Vagina (tissue), 2 donors: Measurements from ENCODE around the gene ADGRG6. TPM values are rescaled to one million over a fixed set of nuclear protein-coding genes. Genes with fewer than 3 reads are reported as not detected.
"Not testable (repeated sequence)": the region's sequence is repeated elsewhere in the genome, so short reads cannot be mapped to it uniquely, and the experiment has no call there.

ENCODE experiments used
- DNase-seq, 2 donors: peaks; one replicate each; pipeline ENCODE4 v3.0.0-alpha.2; 2017; ENCODE audit errors: extremely low spot score in 2 of 2
- H3K27ac ChIP-seq: fragments of 200-600 bp; sonication (generic); one replicate; pipeline ENCODE4 v1.5.1; 2019
- H3K27me3 ChIP-seq: fragments of 200-600 bp; sonication (generic); one replicate; pipeline ENCODE4 v1.5.1; 2019
- H3K36me3 ChIP-seq, 2 donors: fragments of 200-600 bp; sonication (generic); one replicate each; pipeline ENCODE4 v1.5.1; 2017 to 2019
- H3K4me1 ChIP-seq: fragments of 200-600 bp; sonication (generic); one replicate; pipeline ENCODE4 v1.5.1; 2019
- H3K4me3 ChIP-seq, 2 donors: fragments of 200-600 bp; sonication (generic); 1 replicate in 1 of 2; 2 replicates in 1 of 2; pipeline ENCODE4 v1.5.1; 2016 to 2019
- H3K9me3 ChIP-seq: fragments of 200-600 bp; sonication (generic); one replicate; pipeline ENCODE4 v1.5.1; 2019
- CTCF ChIP-seq, 3 experiments: fragments of 450-650 bp in 2 of 3; fragments of 200-600 bp in 1 of 3; sonication (generic) in 1 of 3; IDR thresholded peaks; one replicate each; pipeline ENCODE4 v1.5.1; 2017 to 2019; ENCODE audit warnings: antibody characterized with exemption in 3 of 3, mild to moderate bottlenecking in 2 of 3, moderate library complexity in 2 of 3
- POLR2A ChIP-seq, 2 donors: fragments of 450-650 bp; IDR thresholded peaks; one replicate each; pipeline ENCODE4 v1.6.1; 2017; ENCODE audit warnings: antibody characterized with exemption in 2 of 2, mild to moderate bottlenecking in 2 of 2, moderate library complexity in 2 of 2
- POLR2AphosphoS5 ChIP-seq, 2 donors: sonication (generic); formaldehyde crosslinking; IDR thresholded peaks; one replicate each; pipeline ENCODE4 v1.9.0; 2017; ENCODE audit warnings: antibody characterized with exemption in 2 of 2, mild to moderate bottlenecking in 2 of 2, low read depth in 1 of 2; ENCODE audit not compliant: insufficient read depth in 1 of 2
- intact Hi-C: fragments of 100-400 bp; cut with DNase I; formaldehyde crosslinking; loops from one replicate; pipeline ENCODE4 v1.15.1; 2023
- total RNA-seq: library from RNA; depleted of rRNA; stranded (reverse); fragments of >200 nt; gene quantifications from one replicate; pipeline ENCODE4 v1.2.3, GENCODE V29; 2016

ADGRG6 gene
- total RNA-seq, 1 donor from 2014 or later, result 22.6 TPM

- Histone ChIP-seq H3K4me1 (no peaks in the 10 kb centered on the region), H3K9me3 (no peaks in the 10 kb centered on the region), H3K36me3 (no peaks in the 10 kb centered on the region), H3K27ac (no peak overlapping the region), H3K27me3 (no peaks in the 10 kb centered on the region), H3K4me3 (no peak overlapping the region)
- no peak for DNase-seq
- TF ChIP-seq POLR2A (IDR thresholded peaks at IDR 0.05), result no peak
- intact Hi-C loops, result no loop called here
Measured at GRCh38 chr6:142452993-142453392, 151.2 kb downstream of the ADGRG6 start.

- H3K9me3 ChIP-seq, H3K36me3 ChIP-seq, intact Hi-C loops, H3K27me3 ChIP-seq, DNase-seq, H3K4me1 ChIP-seq, H3K4me3 ChIP-seq, H3K27ac ChIP-seq: not testable (repeated sequence)
Measured at GRCh38 chr6:142454196-142454595, 152.4 kb downstream of the ADGRG6 start.

GRCh38 chr6:142454848-142455247, 153.0 kb downstream of the ADGRG6 start:
- H3K4me3 ChIP-seq, H3K36me3 ChIP-seq, H3K27ac ChIP-seq, DNase-seq, H3K27me3 ChIP-seq, H3K9me3 ChIP-seq, intact Hi-C loops, H3K4me1 ChIP-seq: not testable (repeated sequence)

GRCh38 chr6:142455957-142456589, 154.3 kb downstream of the ADGRG6 start:
- H3K9me3 ChIP-seq, result no peaks in the 10 kb centered on the region
- intact Hi-C loops, result no loop called here
- no peak for DNase-seq
- no peaks in the 10 kb centered on the region for H3K36me3 ChIP-seq
- H3K27ac ChIP-seq, result no peak overlapping the region
- no peaks in the 10 kb centered on the region for H3K27me3 ChIP-seq
- TF ChIP-seq CTCF (IDR thresholded peaks at IDR 0.05) (no peak), POLR2A (IDR thresholded peaks at IDR 0.05) (no peak), POLR2AphosphoS5 (IDR thresholded peaks at IDR 0.05; ENCODE audit: insufficient read depth in 1 of 2, low read depth in 1 of 2) (no peak)
- no peaks in the 10 kb centered on the region for H3K4me1 ChIP-seq
- no peak overlapping the region for H3K4me3 ChIP-seq

GRCh38 chr6:142457638-142458406, 156.0 kb downstream of the ADGRG6 start:
- Histone ChIP-seq H3K36me3 (no peaks in the 10 kb centered on the region), H3K4me1 (no peaks in the 10 kb centered on the region), H3K27me3 (no peaks in the 10 kb centered on the region), H3K4me3 (no peak overlapping the region), H3K27ac (no peak overlapping the region), H3K9me3 (no peaks in the 10 kb centered on the region)
- TF ChIP-seq POLR2A (IDR thresholded peaks at IDR 0.05) (no peak), POLR2AphosphoS5 (IDR thresholded peaks at IDR 0.05; ENCODE audit: insufficient read depth in 1 of 2, low read depth in 1 of 2) (no peak), CTCF (IDR thresholded peaks at IDR 0.05) (no peak)
- no peak for DNase-seq
- intact Hi-C loops, result no loop called here

GRCh38 chr6:142458836-142459235, 157.0 kb downstream of the ADGRG6 start:
- no peak overlapping the region for H3K27ac ChIP-seq
- no peaks in the 10 kb centered on the region for H3K9me3 ChIP-seq
- no peak for TF ChIP-seq CTCF (IDR thresholded peaks at IDR 0.05)
- TF ChIP-seq POLR2AphosphoS5 (IDR thresholded peaks at IDR 0.05; ENCODE audit: insufficient read depth in 1 of 2, low read depth in 1 of 2), result no peak
- no peak for TF ChIP-seq POLR2A (IDR thresholded peaks at IDR 0.05)
- no peaks in the 10 kb centered on the region for H3K27me3 ChIP-seq
- no peak for DNase-seq
- intact Hi-C loops, result no loop called here
- H3K36me3 ChIP-seq, result no peaks in the 10 kb centered on the region
- H3K4me1 ChIP-seq, result no peaks in the 10 kb centered on the region
- H3K4me3 ChIP-seq, result no peak overlapping the region
